NCI-H2227 (cell line): ENCODE data around the gene ACTN2.

Experiments
- DNase-seq: peaks from one replicate; lab custom pipeline; 2025; ENCODE audit not compliant: unreplicated experiment; lab: John Stamatoyannopoulos, UW

Gene ACTN2

DNA sequence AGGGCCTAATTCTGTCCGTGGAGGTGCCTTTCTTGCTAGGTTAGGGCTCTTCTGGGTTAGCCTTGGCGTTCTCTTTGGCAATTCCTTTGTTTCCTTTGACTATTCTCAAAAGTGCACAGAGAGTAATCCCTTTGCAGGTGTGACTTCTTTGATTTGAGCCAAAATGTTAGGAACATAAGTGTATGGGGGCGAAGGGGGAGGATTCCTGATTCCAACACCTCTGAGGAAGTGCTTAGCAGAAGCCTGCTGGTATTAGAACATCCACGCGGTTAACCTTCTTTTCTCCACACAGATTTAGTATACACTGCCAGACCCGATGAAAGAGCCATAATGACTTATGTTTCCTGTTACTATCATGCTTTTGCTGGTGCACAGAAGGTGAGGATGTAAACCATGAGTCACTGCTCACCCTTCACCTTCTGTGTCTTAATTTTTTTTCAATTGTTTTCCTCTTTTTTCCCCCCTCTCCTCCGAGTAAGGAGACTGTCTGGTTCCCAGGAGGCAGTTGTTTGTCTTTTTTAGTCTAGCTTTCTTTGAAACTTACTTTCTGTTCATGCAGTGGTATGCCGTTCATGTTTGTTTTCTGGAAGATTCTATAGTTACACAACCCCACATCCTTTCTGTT is 48.0 kb downstream of the ACTN2 start:
- DNase-seq = no peak

DNA sequence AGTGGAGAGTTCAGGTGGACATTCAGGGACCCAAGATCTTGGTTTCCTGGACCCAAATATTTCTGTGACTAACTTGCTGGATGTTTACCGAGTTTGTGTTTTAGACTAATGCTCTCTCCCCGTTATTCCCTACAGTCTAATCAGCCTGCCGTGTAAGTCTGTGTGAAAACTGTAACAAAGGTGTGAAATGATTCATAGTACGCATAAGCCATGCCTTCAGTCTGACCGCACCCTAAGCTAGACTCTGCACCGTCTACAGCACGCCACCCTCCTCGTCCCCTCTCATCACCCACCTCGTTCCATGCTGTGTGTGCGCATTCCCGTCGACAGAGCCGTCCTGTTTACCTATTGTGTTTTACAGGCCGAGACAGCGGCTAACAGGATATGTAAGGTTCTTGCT is 50.5 kb downstream of the ACTN2 start:
- DNase-seq = no peak

GRCh38 chr1:236741753-236742152 is 55.5 kb downstream of the ACTN2 start:
- DNase-seq = no peak

- no peak for DNase-seq
Observed at GRCh38 chr1:236742421-236743160, 56.3 kb downstream of the ACTN2 start.

GRCh38 chr1:236744533-236744932 is 58.2 kb downstream of the ACTN2 start:
- no peak for DNase-seq

DNA sequence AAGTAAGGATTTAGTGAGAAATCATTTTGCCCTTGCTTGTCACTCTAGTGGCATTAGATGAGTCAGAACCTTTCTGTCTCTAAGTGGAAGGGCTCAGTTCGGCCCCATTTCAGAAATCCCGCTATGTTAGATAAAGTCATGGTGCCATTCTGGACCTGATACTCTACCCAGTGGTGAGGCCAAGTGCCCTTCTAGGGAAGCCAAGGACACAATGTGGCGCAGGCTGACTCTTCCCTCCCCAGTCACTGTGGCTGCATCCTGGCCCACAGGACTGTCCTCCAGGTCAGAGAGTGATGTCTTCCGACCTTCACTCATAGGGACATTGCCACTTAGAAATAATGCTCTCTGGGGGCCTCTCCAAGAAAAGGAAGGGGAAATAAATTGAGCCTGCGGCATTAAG is 60.5 kb downstream of the ACTN2 start:
- no peak for DNase-seq

DNA sequence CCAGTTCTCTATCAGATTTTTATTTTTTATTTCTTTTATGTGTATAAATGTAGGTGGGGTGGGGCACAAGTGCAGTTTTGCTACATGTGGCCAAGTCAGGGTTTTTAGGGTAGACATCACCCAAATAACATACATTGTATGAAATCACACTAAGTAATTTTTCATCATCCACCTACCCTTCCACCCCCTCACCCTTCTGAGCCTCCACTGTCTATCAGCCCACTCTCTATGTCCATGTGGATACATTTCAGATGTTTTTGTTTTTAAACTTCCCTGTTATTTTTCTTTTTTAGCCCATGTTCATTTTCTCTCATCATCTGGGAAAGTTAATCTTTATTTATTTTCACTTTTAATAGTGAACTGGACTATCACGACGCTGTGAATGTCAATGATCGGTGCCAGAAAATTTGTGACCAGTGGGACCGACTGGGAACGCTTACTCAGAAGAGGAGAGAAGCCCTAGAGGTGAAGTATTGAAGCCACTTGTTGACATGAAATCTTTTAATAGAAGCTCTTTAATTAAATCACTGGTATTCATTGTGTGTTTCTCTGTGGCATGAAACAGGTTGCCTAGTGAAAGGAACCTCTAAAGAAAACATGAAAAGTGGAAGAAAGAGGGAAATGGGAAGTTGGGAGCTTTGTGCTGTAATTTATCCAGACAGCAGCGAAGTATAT is 61.1 kb downstream of the ACTN2 start:
- DNase-seq = no peak

- no peak for DNase-seq
Observed at GRCh38 chr1:236748268-236748870, 62.1 kb downstream of the ACTN2 start.

DNA sequence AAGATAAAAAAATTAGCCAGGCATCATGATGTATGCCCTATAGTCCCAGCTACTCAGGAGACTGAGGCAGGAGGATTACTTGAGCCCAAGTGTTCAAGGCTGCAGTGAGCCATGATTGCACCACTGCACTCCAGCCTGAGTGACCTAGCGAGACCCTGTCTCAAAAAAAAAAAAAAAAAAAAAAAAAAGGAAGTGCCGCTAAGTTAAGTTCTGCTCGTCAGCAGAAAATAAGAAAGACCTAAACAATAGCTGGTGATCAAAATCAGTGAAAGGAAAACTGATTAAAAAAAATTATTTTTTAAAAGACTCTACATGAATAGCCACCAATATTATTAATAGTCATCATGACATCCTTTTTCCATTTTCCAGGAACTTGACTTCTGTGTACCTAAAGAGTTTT is 64.6 kb downstream of the ACTN2 start:
- no peak for DNase-seq

DNA sequence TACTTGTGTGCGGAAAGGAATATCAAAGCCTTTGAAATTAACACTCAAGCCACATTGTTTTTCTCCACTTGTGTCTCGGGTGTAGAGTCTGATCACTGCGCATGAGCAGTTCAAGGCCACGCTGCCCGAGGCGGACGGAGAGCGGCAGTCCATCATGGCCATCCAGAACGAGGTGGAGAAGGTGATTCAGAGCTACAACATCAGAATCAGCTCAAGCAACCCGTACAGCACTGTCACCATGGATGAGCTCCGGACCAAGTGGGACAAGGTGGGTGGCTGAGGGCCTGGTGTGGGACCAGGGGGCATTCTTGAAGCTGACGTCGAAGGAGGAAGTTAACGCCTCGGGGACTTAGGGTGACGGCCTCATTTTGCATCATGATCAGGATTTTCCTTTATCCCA is 65.1 kb downstream of the ACTN2 start:
- DNase-seq = no peak

DNA sequence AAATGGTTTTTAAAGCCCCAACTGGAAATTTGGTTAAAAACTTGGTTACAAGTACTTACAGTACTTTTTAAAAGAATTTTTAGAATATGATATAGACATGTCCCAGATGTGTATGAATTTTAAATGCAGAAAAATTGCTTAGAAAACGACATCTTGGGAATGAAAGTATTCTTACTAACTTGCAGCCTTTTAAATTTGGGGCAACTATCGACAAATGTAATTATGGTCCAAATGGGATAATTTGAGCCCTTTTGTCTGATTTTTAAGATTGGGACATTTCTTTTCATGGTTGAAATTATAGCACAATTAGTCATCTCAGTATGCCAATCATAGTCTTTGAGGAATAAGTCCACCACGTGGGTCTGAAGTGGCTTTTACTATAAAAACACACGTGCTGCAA is 65.6 kb downstream of the ACTN2 start:
- no peak for DNase-seq

GRCh38 chr1:236753516-236753915 is 67.2 kb downstream of the ACTN2 start:
- DNase-seq = peak; percentile 17

DNA sequence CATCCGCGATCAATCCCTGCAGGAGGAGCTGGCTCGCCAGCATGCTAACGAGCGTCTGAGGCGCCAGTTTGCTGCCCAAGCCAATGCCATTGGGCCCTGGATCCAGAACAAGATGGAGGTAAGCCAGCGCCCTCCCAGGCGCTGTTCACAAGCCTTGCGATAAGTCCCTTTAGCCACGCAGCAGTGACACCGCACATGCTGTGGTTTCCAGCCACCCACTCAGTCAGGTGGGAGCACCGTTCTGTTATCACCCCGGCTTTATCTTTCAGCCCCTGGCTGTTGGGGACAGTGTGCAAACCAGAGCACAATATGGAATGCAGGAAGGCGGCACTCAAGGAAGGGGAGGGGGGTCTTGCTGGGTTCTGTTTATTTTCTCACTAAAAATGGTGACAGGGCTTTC is 67.7 kb downstream of the ACTN2 start:
- DNase-seq = no peak

DNA sequence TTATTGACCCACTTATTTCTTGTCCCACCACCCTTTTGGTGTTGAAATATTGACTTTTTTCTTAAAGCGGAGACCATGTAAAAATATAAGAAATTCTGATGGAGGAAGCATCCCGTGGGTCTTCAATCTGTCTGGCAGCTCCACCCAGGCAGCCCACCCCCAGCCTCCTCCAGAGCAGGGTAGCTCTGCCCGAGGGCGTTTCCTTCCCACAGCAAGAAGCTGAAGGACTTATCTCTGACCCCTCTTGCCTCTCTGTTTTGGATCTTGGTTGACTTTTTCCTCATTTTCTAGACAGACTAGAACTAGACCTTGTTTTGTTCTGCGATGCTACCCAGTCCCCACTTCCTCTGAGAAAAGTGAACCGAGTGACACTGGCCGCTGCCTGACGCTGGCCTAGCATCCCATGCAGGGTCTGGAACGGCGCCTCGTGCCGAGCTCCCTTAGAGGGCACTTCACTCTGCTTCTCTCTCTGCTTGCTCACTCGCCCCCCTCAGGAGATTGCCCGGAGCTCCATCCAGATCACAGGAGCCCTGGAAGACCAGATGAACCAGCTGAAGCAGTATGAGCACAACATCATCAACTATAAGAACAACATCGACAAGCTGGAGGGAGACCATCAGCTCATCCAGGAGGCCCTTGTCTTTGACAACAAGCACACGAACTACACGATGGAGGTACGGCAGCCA is 68.4 kb downstream of the ACTN2 start:
- no peak for DNase-seq

- no peak for DNase-seq
Observed at GRCh38 chr1:236757640-236758039, 71.3 kb downstream of the ACTN2 start.

- peak; percentile 50 for DNase-seq
Observed at GRCh38 chr1:236759252-236759859, 73.1 kb downstream of the ACTN2 start.

DNA sequence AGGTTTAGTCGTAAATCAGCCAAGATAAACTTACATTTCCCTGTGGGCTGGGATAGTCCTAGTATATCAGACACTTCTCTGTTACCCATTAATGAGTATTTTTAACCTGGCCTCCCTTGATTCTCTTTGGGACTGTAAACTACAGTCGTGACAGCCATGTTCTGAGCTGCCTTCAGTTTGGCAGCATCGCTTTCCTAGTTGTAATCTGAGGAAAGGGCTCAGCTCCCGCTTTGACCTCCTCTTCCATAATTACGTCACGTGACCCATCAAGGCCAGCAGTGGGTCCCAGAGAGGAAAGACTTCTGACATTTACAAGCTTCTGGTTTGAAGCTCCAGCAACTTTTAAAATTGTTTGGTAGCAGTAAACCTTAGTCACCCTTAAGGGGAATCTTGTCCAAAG is 74.2 kb downstream of the ACTN2 start:
- no peak for DNase-seq

- DNase-seq = no peak
Observed at GRCh38 chr1:236760986-236761385, 74.7 kb downstream of the ACTN2 start.

DNA sequence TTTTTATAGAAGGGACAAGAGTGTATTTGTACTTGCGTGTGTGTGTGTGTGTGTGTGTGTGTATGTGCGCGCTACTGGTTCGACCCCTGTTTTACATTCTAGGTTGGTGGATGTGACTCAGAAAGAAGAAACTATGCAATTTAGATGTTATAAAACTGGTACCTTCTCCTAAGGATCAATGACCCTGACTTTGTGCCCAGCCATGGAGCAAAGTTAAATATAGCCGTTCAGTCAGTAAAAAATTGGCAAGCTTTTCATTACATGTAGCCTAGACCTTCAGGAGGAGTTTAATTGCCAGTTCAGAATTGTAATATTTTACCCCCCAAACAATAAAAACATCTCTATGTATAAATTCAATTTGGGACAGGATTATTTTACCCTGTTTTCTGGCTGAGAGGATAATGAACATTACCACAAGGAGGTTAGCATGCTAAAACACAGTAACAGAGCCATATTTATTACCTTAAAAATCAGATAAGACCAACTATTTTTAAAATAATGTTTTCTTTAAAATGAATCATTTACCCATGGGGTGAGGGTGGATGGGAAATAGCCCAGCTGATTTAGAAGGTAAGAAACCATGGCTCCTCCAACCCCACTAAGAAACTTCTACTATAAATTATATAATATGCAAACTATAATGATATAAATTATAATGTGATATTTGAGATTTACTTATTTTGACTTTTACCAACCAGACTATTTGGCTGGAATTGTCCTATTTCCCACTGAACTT is 75.3 kb downstream of the ACTN2 start:
- DNase-seq = no peak

DNA sequence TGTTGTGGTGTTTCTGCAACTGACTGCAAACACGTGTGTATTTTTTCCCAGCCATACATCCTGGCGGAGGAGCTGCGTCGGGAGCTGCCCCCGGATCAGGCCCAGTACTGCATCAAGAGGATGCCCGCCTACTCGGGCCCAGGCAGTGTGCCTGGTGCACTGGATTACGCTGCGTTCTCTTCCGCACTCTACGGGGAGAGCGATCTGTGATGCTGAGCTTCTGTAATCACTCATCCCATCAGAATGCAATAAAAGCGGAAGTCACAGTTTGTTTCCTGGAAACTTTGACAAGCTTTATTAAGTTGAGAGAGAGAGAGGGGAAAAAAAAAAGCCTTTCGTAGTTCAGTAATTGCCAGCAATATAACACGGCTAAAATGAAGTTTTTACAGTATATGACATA is 76.1 kb downstream of the ACTN2 start:
- no peak for DNase-seq
